GM12872 (cell line): ENCODE measurements around the gene PRR23E.

Experiments used
- CTCF ChIP-seq: IDR thresholded peaks from 3 replicates; pipeline ENCODE4 v1.5.1; 2011; ENCODE audit warnings: low read depth, mild to moderate bottlenecking, low read length, moderate library complexity; ENCODE audit not compliant: insufficient read depth

The PRR23E gene

GRCh38 chr3:127222664-127223063 lies 29.7 kb downstream of the PRR23E start:
- no peak for TF ChIP-seq CTCF

- TF ChIP-seq CTCF, result no peak
Measured at GRCh38 chr3:127224118-127224517, 31.2 kb downstream of the PRR23E start.

GRCh38 chr3:127226457-127226856 lies 33.5 kb downstream of the PRR23E start:
- TF ChIP-seq CTCF, result no peak

- no peak for TF ChIP-seq CTCF
Measured at GRCh38 chr3:127226946-127227842, 34.3 kb downstream of the PRR23E start.

GRCh38 chr3:127228866-127229265 lies 35.9 kb downstream of the PRR23E start:
- no peak for TF ChIP-seq CTCF

GRCh38 chr3:127233371-127233770 lies 40.4 kb downstream of the PRR23E start:
- no peak for TF ChIP-seq CTCF

- TF ChIP-seq CTCF, result no peak
Measured at GRCh38 chr3:127234778-127235177, 41.8 kb downstream of the PRR23E start.
